ENCODE measurements around the gene METTL21A. TPM values are rescaled to one million over a fixed set of nuclear protein-coding genes. Genes with fewer than 3 reads are reported as not detected.

METTL21A gene
- total and polyA plus RNA-seq, 4 donors: 10.3 to 19.8 (median 14.5) TPM

GRCh38 chr2:207630491-207630890, 5.3 kb upstream of the METTL21A start:
- TF ChIP-seq CTCF (IDR thresholded peaks at IDR 0.05; ENCODE audit: control extremely low read depth, extremely low read depth): no peak
- no peak overlapping the region for H3K9ac ChIP-seq (ENCODE audit: insufficient read depth in 1 of 2, low read length in 2 of 2)
- no peak overlapping the region for H3K4me3 ChIP-seq
- H3K27me3 ChIP-seq (ENCODE audit: control insufficient read depth in 3 of 3, insufficient read depth in 3 of 3, low read length in 2 of 3): no peaks in the 10 kb centered on the region
- peaks cover 0 to 9% (median 0%) of the 10 kb centered on the region in 5 donors for H3K4me1 ChIP-seq (ENCODE audit: control insufficient read depth in 5 of 5, insufficient read depth in 5 of 5, low read length in 5 of 5)
- DNase-seq (no peak), ATAC-seq (ENCODE audit: insufficient read depth, low FRiP score) (no peak)
- H3K9me3 ChIP-seq (ENCODE audit: control insufficient read depth in 4 of 4, insufficient read depth in 3 of 4, low read length in 3 of 4): no peaks in the 10 kb centered on the region
- WGBS, 2 donors: 76 to 77% methylated on average over 4 of the region's 4 CpGs
- H3K36me3 ChIP-seq (ENCODE audit: control insufficient read depth in 4 of 4, insufficient read depth in 4 of 4, low read length in 4 of 4): no peaks in the 10 kb centered on the region
- no peak overlapping the region for H3K27ac ChIP-seq (ENCODE audit: low read depth in 1 of 2, low read length in 1 of 2)

GRCh38 chr2:207629553-207629952, 4.4 kb upstream of the METTL21A start:
- H3K9ac ChIP-seq (ENCODE audit: insufficient read depth in 1 of 2, low read length in 2 of 2): no peak overlapping the region
- no peak for ATAC-seq (ENCODE audit: insufficient read depth, low FRiP score)
- H3K4me3 ChIP-seq: no peak overlapping the region
- WGBS, 2 donors: 65 to 77% methylated on average over 1 of the region's 1 CpG
- H3K27me3 ChIP-seq (ENCODE audit: control insufficient read depth in 3 of 3, insufficient read depth in 3 of 3, low read length in 2 of 3): no peaks in the 10 kb centered on the region
- H3K27ac ChIP-seq (ENCODE audit: low read depth in 1 of 2, low read length in 1 of 2): no peak overlapping the region
- no peak for DNase-seq
- no peaks in the 10 kb centered on the region for H3K36me3 ChIP-seq (ENCODE audit: control insufficient read depth in 4 of 4, insufficient read depth in 4 of 4, low read length in 4 of 4)
- TF ChIP-seq CTCF (IDR thresholded peaks at IDR 0.05; ENCODE audit: control extremely low read depth, extremely low read depth): no peak
- H3K9me3 ChIP-seq (ENCODE audit: control insufficient read depth in 4 of 4, insufficient read depth in 3 of 4, low read length in 3 of 4): no peaks in the 10 kb centered on the region
- H3K4me1 ChIP-seq (ENCODE audit: control insufficient read depth in 5 of 5, insufficient read depth in 5 of 5, low read length in 5 of 5): peaks cover 0 to 9% (median 0%) of the 10 kb centered on the region in 5 donors

GRCh38 chr2:207624185-207625013, 795 bp downstream of the METTL21A start:
- WGBS, 2 donors: 1% methylated on average over 47 of the region's 47 CpGs
- TF ChIP-seq CTCF (IDR thresholded peaks at IDR 0.05; ENCODE audit: control extremely low read depth, extremely low read depth): no peak
- Histone ChIP-seq H3K9ac (ENCODE audit: insufficient read depth in 1 of 2, low read length in 2 of 2) (peak overlapping the region; percentile 50 to 72), H3K9me3 (ENCODE audit: control insufficient read depth in 4 of 4, insufficient read depth in 3 of 4, low read length in 3 of 4) (no peaks in the 10 kb centered on the region), H3K27me3 (ENCODE audit: control insufficient read depth in 3 of 3, insufficient read depth in 3 of 3, low read length in 2 of 3) (no peaks in the 10 kb centered on the region), H3K27ac (ENCODE audit: low read depth in 1 of 2, low read length in 1 of 2) (peak overlapping the region; percentile 98), H3K4me3 (peak overlapping the region; percentile 68), H3K36me3 (ENCODE audit: control insufficient read depth in 4 of 4, insufficient read depth in 4 of 4, low read length in 4 of 4) (peaks cover 0 to 2% (median under 1%) of the 10 kb centered on the region in 4 donors), H3K4me1 (ENCODE audit: control insufficient read depth in 5 of 5, insufficient read depth in 5 of 5, low read length in 5 of 5) (peaks cover 0 to 16% (median 0%) of the 10 kb centered on the region in 5 donors)
- DNase-seq (peak; percentile 82 to 85 (median 85)), ATAC-seq (ENCODE audit: insufficient read depth, low FRiP score) (peak; percentile 44)
